Glomerular visceral epithelial cell (primary cell): Measurements from ENCODE around the gene ZNF467.

ENCODE experiments used
- DNase-seq: peaks from one replicate; pipeline ENCODE4 v3.0.0-alpha.2; 2016; ENCODE audit errors: extremely low spot score

The ZNF467 gene

DNA sequence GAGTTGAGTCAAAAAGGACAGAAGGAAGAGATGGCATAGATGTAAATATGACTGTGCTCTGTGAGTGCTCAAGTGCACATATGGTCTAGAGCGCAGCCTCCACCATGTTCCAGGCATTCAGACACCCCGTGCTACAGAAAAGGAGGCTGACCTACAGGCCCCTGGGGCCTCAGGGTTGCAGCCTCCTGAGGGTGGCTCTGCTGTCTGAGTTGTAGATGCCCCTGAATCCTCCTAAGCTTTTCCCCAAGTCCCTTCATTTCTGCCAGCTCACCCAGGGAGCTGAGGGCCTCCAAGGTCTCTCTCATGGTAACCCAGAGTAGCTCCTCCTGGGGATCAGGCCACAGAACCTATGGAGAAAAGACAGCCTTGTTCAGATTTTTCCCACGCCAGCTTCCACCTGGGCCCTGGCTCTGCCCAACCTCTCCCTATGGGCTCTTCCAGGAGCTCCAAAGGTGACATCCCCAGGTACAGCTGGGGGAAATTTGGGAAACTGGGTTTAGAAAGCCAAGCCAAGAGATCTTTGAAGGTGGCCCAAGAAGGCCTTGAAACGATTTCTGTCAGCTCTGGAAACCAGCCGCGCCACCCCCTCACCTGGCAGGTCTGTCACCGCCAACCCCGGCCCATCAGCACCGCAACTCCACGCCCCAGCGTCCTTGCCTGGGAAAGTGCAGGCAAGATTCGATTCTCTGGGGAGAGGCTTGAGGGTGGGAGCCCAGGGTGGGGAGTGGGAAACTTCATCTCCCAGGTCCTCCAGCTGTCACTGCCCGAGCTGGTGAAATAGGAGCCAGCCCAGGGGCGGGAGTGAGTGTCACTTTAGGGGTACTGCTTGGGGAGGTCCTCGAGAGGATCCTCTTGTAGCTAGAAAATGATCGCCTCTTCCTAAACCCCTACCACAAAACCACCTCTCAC, 2.4 kb downstream of the ZNF467 start:
- DNase-seq, result no peak

DNA sequence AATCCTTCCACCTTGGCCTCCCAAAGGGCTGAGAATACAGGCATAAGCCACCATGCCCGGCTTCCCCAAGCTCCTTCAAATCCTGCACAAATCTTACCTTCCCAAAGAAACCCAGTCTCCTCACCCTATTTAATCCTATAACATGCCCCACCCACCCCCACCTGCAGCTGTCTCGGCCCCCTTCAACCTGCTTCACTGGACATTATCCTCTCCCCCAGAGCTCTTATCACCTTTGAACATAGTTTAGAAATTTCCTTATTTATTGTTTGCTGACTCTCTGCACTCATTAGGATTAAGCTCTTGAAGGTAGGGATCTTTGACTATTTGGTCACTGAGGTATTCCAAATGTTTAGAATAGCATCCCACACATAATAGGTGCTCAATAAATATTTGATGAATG, 3.5 kb downstream of the ZNF467 start:
- no peak for DNase-seq

DNA sequence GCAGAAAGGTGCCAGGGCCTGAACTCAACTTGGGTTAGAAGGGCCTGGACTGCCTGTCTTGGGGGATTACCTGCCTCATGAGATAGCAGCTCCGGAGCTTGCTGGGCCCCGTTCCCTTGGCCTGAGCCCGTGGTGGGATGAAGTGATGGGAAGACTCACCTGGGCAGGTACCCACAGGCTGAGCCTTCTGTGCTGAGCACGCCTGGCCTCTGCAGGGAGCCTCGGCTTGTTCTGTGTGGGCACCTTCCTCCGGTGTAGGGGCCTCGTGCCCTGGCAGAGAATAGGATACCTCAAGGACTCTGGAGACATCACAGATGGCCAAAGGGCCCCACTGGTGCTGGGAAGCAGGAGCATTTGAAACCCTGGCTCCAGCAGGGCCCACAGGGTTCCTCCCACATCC, 4.5 kb downstream of the ZNF467 start:
- no peak for DNase-seq

DNA sequence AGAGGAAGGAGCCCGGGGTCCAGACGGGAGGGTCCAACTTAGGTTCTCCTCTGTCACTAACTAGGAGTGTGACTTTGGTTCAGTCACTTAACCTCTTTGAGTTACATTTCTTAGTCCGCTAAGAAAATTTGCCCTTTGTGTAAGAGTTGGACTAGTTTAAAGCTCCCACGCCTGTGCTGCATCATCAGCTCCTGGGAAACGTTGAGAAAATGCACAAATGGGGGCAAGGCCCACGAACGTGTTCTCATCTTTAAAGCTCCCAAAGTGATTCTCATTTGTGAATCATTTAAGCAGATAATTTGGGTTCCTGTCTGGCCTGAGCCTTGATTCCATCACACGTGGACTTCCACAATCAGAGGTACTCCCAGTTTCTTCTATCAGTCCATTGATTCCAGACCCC, 6.3 kb downstream of the ZNF467 start:
- DNase-seq, result no peak

DNA sequence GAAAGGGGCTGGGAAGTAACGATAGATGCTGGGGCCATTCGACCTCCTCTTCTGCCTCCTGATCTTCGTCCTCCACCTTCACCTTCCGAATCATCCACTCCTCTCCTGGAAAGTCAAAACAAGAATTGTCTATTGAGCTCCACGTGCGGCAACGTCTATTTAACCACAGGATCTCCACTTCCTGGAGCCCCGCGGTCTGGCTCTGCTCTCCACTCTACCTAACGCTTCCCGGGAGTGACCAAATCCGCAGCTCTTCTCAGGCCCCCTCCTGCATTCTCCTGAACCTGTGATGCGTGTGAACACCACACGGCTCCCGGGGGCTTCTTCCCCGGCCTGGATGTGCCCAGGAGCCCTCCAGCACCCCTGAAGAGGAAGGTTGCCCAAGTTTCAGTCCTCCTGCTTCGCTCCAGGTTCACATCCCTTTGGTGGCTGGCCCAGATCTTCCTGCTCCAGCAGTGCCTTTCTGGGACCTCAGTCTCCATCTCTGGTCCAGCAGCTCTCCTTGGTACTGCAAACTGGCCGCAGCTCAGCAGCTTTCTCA, 7.2 kb downstream of the ZNF467 start:
- no peak for DNase-seq

DNA sequence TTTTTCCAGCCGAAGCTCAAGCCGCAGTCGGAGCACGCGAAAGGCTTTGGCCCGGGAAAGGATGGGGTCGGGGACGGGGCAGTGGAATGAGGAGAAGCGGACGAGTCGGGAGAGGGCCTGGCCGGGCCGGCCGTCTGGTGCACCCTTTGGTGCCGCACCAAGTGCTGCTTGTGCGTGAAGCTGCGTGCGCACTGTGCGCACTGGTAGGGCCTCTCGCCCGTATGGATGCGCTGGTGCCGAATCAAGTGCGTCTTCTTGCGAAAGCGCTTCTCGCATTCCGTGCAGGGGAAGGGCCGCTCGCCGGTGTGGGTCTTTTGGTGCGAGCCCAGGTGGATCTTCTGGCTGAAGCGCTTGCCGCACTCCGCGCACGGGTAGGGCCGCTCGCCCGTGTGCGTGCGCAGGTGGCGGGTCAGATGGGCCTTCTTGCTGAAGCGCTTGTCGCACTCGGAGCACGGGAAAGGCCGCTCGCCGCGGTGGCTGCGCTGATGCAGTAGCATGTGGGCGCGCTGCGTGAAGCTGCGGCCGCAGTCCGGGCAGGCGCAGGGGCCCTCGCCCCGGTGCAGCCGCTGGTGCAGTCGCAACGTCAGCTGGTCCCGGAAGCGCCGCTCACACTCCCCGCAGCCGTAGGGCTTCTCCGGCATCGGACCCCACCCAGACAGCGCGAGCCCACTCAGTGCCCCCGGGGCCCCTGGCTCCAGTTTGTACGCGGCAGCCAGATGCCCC, 7.8 kb downstream of the ZNF467 start:
- no peak for DNase-seq

DNA sequence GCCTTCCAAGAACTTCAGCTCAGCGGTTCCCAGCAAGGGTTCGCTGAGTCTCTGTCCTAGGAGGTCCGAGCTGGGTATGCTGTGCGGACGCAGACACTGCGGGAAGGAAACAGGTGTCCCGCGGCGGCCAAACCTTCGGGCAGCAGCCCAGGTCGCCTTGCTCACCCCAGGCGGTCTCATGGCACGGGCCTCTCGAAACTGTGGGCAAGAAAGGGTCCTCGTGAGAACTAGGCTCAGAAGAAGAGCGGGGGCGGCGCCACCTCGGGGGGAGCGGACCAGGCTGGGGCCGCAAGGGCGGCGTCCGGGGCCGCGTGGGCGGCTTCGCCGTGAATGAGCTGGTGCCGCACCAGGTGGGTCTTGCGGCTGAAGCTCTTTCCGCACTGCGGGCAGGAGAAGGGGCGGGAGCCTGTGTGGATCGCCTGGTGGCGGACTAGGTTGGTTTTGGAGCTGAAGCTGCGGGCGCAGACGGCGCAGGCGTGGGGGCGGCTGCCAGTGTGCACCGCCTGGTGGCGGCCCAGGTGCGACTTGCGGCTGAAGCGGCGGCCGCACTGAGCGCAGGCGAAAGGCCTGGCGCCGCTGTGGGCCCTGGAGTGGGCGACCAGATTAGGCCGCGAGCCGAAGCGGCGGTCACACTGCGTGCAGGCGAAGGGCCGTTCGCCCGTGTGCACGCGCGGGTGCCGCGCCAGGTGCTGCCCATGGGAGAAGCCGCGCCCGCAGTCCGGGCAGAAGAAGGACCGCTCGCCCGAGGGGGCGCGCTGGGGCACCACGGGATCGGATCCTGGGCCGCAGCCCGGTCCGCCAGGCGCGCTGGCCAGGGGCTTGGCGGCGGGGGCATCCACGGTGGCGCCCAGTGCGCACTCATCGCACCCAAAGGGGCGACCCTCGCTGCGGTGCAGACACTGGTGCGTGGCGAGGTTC, 8.6 kb downstream of the ZNF467 start:
- no peak for DNase-seq

DNA sequence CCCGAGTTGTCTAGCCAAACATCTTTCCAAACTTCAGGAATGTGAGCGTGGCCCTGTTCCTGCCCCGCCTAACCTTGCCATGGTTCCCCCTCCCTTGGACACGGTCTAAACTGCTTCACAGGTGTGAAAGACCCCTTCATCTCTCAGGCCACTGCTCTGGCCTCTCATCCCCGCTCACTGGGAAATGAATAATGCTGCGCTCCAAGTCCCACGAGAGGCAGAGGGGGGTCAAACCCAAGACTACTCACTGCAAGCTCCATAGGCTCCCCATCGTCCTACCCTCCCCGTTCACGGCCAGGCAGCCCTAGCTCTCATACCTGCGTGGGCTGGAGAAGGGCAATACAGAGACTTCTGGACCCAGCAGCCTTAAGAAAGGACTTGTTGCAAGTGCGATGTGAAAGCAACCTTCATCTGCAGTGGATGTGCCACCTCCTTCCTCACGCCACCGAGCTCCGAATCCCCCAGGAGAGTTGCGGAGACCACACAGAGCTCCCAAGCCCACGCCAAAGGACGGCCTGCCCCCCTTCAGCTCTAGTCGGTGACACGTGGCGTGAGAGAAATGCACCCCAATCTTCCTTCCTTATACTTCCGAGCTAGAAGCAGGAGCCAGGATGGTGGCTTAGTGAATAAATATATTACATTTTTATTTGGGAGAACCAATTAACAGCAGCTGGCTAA, 9.7 kb downstream of the ZNF467 start:
- no peak for DNase-seq

DNA sequence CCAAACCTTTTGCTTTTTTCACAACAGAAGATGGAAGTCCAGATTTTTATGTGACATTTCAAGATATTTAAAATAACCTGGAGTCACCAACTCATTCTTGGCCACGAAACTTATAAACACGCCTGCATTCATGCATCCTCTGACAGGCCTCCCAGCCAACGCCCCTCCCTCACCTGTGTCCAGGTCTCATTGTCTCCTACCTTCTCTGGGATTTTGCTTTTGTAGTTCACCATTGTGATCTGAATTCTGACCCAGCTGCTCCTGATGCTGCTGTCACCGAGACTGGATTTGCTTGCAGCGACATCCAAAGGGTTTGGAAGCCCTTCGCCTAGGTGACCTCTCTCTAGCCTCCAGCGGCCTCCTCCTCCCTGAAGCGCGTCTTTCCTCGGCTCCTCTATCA, 10.8 kb downstream of the ZNF467 start:
- no peak for DNase-seq

DNA sequence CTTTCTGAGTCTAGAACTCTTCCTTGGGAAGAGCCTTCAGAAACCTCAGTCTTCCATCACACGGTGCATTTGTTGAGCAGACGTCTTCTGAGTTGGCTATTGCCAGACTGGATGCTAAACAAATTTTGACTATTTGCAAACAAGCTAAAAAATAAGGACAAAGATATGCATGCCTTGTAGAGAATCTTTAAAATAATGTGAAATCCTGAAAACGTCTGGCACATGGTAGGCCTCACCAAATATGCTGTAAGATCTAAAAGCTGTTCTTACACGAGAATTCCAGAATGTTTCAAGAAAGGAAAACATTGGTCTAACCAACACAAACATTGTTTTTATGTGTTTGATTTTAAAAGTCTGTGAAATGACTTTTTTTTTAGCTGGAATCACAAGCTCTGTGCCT, 11.3 kb downstream of the ZNF467 start:
- DNase-seq, result no peak

DNA sequence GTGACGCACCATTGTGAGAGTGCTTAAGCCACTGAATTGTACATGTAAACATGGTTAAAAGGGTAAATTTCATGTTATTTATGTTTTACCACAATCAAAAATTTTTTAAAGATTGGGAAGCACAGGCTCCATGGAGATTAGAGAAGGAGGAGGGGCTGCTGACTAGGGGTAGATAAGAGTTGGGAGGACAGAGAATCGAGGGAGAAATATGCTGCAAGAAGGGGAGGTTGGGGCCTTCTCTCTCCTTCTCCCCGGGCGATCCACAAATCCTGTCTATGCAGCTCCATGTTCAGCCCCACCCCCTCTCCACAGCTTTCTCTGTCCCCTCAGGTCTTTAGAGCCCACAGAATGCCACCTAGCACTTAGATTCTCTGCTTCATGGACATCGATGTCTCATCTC, 12.1 kb downstream of the ZNF467 start:
- DNase-seq, result no peak

DNA sequence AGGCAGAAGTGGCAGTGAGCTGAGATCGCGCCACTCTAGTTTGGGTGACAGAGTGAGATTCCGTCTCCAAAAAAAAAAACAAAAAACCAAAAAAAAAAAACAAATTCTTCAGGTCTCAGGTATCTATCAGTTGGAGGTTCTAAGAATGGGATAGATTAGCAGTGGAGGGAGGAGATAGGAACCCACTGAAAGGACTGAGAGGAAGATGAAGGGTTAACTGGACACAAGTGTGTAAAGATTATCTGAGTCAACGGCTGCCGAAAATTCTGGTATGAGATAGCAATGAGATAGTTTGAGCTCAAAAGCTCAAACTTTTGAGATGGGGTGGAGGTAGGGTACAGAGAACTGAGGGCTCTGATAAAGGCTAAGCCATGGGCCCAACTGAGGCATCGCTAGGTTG, 12.8 kb downstream of the ZNF467 start:
- no peak for DNase-seq

DNA sequence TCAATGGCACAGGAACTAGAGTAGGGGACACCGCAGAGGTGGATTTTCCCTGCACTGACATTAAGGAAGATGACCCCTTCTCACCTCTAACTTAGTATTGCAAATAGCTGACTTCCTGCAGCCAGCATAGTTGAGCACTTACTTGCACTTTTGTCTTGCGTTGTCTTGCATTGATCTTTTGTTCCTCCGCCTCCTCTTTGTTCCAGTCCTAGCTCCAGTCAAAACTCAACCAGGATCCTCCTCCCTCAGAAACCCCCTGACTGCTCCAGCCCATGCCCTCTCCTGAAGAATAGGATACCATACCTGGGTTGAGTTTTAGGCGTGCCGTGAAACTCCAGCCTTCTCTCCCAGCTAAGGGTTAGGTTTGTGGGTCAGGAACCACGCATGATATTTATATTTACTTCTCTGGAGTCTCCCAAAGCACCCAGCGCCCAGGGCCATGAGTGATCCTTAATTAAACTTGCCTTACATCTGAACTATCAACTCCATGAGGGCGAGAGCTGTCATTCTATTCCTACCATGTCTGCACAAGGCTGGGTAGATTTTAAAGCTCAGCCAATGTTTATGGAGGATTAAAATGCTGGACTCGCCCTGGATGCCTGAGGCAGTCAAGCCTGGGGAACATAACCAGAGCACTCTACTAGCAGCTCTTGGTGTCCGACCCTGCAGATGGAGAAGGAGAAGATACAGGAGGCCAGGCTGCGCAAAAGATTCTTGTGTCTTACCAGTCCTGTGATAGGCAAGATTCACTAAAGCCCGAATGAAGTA, 14.1 kb downstream of the ZNF467 start:
- no peak for DNase-seq

DNA sequence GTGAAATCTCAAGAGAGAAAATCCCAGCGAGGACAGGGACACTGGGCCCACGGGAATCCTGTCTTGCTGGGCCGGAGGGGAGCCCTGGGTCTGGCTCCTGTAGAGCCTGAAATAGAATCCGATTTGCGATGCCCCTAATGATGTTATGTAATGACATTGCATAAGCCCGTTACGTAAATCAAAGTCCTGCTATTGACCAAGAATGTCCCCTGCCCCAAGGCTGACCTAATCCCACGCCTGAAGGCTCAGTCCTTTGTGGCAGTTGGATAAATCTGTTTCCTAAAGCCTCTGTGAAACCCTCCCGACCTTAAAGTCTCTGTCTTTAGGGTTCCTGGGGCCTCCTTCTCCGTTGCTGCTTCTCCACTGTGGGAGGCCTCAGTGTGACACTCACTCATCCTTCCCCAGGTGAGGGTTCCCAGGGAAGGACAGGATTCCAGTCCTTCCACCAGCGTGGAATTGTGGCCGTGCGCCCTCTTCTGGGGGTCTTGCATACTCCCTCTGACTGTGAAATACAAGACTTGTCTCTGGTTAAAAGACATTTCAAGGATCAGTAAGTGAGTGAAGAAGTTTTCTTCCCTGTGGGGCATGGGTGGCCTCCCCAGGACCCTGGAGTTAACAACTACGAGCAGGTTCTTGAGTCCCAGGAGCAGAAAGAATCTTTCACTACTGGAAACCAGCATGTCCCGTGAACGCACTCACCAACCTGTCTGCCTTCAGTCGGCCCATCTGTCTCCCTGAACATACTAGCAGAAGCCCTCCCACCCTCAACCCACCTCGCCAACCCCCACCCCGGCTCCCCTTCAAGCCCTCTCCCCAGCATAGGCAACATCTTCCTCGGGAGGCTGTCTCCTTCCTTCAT, 19.8 kb downstream of the ZNF467 start:
- peak; percentile 39 for DNase-seq

DNA sequence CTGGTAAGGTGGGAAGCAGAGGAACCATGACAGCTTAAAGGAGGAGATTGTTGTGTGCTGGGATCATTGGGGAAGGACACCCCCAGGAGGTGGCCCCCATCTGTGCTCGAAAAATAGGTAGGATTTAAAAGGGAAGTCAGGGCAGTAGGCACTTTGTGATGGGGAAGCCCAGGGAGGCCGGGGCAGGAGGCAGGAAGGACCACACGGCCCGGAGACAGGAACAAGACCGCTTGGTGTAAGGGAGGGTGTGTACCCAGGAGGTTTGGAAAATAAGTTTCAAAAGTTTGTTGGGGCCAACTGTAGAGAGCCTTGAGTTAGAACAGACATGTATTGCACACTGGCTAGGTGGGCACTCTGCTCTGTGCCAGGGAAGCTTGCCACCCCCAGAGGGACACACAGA, 20.7 kb downstream of the ZNF467 start:
- no peak for DNase-seq

DNA sequence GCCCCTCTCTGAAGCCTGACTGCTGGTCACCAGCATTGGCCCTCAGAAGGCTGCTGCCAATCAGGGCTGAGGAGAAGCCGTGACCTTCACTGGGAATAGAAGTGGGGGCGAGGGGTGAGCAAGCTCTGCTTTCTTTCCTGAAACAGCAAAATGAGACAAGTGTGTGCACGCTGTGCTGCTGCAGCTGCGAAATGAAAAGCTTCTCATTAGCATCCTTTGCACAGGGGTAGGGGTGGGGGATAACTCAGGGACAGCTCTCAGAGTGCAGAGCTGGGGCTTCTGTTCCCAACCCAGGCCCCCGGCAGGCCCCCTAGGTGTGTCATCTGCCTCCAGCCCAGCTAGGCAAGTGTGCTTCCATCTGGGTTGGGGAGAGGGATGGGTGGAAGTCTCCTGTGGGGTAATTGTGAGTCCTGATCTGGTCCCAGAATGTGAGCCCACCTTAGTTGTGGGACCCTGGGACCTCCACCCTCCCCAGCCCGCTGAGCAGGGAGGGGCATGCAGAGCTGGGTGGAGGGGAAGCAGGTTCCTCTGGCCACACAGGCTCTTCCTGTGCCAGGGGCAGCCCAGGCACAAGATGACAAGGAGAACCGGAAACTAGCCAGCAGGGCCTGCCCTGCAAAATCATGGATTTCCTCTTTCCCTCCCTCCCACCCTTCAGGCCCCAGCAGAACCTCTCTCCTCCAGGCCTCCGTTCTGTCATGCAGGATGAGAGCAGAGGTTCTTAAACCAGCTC, 22.2 kb downstream of the ZNF467 start:
- DNase-seq, result no peak

DNA sequence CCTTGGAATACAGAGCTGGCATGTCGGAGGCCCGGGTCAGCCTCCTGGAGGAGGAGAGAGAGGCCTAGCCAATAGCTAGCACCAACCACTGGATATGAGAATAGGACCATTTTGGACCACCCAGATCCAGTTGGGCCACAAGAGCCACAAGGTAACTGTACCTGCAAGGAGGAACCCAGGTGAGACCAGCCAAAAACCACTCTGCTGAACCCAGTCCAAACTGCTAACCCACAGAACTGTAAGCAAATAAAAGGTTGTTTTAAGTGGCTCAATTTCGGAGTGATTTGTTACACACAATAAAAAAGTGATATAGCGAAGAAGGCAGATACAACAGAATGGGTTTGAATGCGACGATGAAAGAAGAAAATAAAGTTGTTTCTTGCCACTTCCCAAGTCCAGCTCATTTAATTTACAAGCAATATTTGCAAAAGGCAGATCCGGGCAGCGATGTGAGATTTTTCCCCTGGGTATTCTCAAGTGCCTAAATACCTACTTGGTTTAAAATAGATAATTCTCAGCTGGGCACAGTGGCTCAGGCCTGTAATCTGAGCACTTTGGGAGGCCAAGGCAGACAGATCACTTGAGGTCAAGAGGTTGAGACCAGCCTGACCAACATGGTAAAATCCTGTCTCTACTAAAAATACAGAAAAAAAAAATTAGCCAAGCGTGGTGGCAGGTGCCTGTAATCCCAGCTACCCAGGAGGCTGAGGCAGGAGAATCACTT, 23.1 kb downstream of the ZNF467 start:
- no peak for DNase-seq
